GM21576 (cell line): ENCODE data around the gene HSPB1.
"Not testable (repeated sequence)": the region's sequence is repeated elsewhere in the genome, so short reads cannot be mapped to it uniquely, and the experiment has no call there.

Source experiments
- ATAC-seq: cut with Tn5 transposase; IDR thresholded peaks from one replicate; pipeline ENCODE4 v1.9.1; 2021; ENCODE audit warnings: mild to moderate bottlenecking, moderate library complexity; ENCODE audit not compliant: unreplicated experiment

Gene HSPB1

GRCh38 chr7:76303202-76304147, 1.0 kb downstream of the HSPB1 start:
- no peak for ATAC-seq

- ATAC-seq = no peak
These were observed 2.5 kb downstream of the HSPB1 start for GRCh38 chr7:76304888-76305375.

- not testable (repeated sequence) for ATAC-seq
These were observed 6.4 kb downstream of the HSPB1 start for GRCh38 chr7:76308874-76309273.

GRCh38 chr7:76309341-76310101, 7.0 kb downstream of the HSPB1 start:
- not testable (repeated sequence) for ATAC-seq

GRCh38 chr7:76310102-76310957, 7.9 kb downstream of the HSPB1 start:
- no peak for ATAC-seq

GRCh38 chr7:76311838-76312237, 9.4 kb downstream of the HSPB1 start:
- ATAC-seq = not testable (repeated sequence)

GRCh38 chr7:76314042-76314721, 11.7 kb downstream of the HSPB1 start:
- peak; percentile 37 for ATAC-seq

- not testable (repeated sequence) for ATAC-seq
These were observed 12.3 kb downstream of the HSPB1 start for GRCh38 chr7:76314740-76315139.

GRCh38 chr7:76315364-76315763, 12.9 kb downstream of the HSPB1 start:
- ATAC-seq = no peak

- ATAC-seq = no peak
These were observed 14.7 kb downstream of the HSPB1 start for GRCh38 chr7:76316984-76317781.

GRCh38 chr7:76317782-76318487, 15.5 kb downstream of the HSPB1 start:
- peak; percentile 88 for ATAC-seq

GRCh38 chr7:76318488-76319353, 16.2 kb downstream of the HSPB1 start:
- ATAC-seq = peak; percentile 47

GRCh38 chr7:76325092-76325491, 22.6 kb downstream of the HSPB1 start:
- no peak for ATAC-seq

GRCh38 chr7:76325811-76326210, 23.3 kb downstream of the HSPB1 start:
- ATAC-seq = no peak

GRCh38 chr7:76326646-76327233, 24.3 kb downstream of the HSPB1 start:
- ATAC-seq = no peak

GRCh38 chr7:76327610-76328009, 25.1 kb downstream of the HSPB1 start:
- ATAC-seq = no peak

GRCh38 chr7:76328389-76328788, 25.9 kb downstream of the HSPB1 start:
- ATAC-seq = no peak
